Calu3 (cell line): ENCODE results near the gene TRIO. TPM values are rescaled to one million over a fixed set of nuclear protein-coding genes. Genes with fewer than 3 reads are reported as not detected.

Source experiments
- BruUV-seq: library from RNA; stranded (reverse); fragments of 400-500 nt; replicated peaks from 2 replicates; lab custom pipeline; 2021; lab: Mats Ljungman, UMichigan
- CTCF ChIA-PET: fragments of 300-600 bp; sonication (Branson Sonifier 250); formaldehyde crosslinking; loops from one replicate; lab custom pipeline; 2022; ENCODE audit warnings: antibody characterized with exemption; lab: Charles Lee
- DNase-seq: peaks from one replicate; pipeline ENCODE4 v3.0.0; 2022
- H3K27ac Mint-ChIP-seq: one replicate; pipeline ENCODE4 v1.8.0; 2022; ENCODE audit warnings: mixed read lengths; ENCODE audit not compliant: unreplicated experiment
- H3K27me3 Mint-ChIP-seq: one replicate; pipeline ENCODE4 v1.8.0; 2022; ENCODE audit warnings: mixed read lengths; ENCODE audit not compliant: unreplicated experiment
- H3K36me3 Mint-ChIP-seq: one replicate; pipeline ENCODE4 v1.8.0; 2022; ENCODE audit warnings: mild to moderate bottlenecking, moderate library complexity, mixed read lengths; ENCODE audit not compliant: insufficient read depth, unreplicated experiment
- H3K4me1 Mint-ChIP-seq: one replicate; pipeline ENCODE4 v1.8.0; 2022; ENCODE audit warnings: mild to moderate bottlenecking, low read depth, mixed read lengths; ENCODE audit not compliant: unreplicated experiment
- H3K4me3 Mint-ChIP-seq: one replicate; pipeline ENCODE4 v1.8.0; 2022; ENCODE audit warnings: mild to moderate bottlenecking, low read depth, moderate library complexity, mixed read lengths; ENCODE audit not compliant: unreplicated experiment
- H3K9me3 Mint-ChIP-seq: one replicate; pipeline ENCODE4 v1.8.0; 2022; ENCODE audit warnings: low read depth, mixed read lengths; ENCODE audit not compliant: unreplicated experiment
- intact Hi-C: fragments of 100-400 bp; cut with micrococcal nuclease; formaldehyde crosslinking; loops from one replicate; pipeline ENCODE4 v1.10.0; 2022; ENCODE audit not compliant: unreplicated experiment
- total RNA-seq: library from RNA; stranded (reverse); gene quantifications from 2 replicates; pipeline ENCODE4 v1.2.3, GENCODE V29; 2022
- TF ChIP-seq, protein P1 (sequence below): fragments of 200-600 bp; IDR thresholded peaks from one replicate; pipeline ENCODE4 v1.8.0; 2022; ENCODE audit warnings: antibody characterized with exemption; ENCODE audit not compliant: unreplicated experiment

TRIO gene
- total RNA-seq, 1 experiment from 2014 or later, result 183 TPM

DNA sequence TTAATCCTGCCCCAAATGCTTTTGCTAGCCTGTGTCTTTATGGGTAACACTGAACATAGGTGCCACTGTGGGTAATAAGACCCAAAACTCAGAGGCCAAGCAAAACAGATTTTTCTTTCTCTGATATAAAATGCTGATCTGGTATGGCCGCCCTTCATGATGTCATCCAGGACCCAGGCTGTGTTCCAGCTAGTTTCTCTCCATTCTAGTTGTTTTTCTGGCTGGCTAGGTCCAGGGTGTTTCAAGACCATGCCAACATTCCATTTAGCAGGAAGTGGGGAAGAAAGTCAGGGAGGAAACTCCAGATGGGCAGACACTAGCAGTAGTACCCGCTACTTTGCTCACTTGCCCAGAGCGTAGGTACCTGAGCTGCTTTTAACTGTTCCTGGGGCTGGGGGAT, 254.6 kb downstream of the TRIO start:
- Mint-ChIP-seq H3K27me3 (no peaks in the 10 kb centered on the region), H3K36me3 (peaks cover 56% of the 10 kb centered on the region), H3K27ac (peak overlapping the region; percentile 42), H3K4me1 (no peaks in the 10 kb centered on the region), H3K4me3 (no peak overlapping the region), H3K9me3 (no peaks in the 10 kb centered on the region)
- TF ChIP-seq, protein P1, sequence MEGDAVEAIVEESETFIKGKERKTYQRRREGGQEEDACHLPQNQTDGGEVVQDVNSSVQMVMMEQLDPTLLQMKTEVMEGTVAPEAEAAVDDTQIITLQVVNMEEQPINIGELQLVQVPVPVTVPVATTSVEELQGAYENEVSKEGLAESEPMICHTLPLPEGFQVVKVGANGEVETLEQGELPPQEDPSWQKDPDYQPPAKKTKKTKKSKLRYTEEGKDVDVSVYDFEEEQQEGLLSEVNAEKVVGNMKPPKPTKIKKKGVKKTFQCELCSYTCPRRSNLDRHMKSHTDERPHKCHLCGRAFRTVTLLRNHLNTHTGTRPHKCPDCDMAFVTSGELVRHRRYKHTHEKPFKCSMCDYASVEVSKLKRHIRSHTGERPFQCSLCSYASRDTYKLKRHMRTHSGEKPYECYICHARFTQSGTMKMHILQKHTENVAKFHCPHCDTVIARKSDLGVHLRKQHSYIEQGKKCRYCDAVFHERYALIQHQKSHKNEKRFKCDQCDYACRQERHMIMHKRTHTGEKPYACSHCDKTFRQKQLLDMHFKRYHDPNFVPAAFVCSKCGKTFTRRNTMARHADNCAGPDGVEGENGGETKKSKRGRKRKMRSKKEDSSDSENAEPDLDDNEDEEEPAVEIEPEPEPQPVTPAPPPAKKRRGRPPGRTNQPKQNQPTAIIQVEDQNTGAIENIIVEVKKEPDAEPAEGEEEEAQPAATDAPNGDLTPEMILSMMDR, result no peak
- no peak for DNase-seq
- intact Hi-C loops, result no loop called here
- CTCF ChIA-PET, result no interaction called here
- no TSS peak for BruUV-seq

- Mint-ChIP-seq H3K9me3 (no peaks in the 10 kb centered on the region), H3K4me3 (no peak overlapping the region), H3K27me3 (no peaks in the 10 kb centered on the region), H3K27ac (no peak overlapping the region), H3K36me3 (peaks cover 49% of the 10 kb centered on the region), H3K4me1 (no peaks in the 10 kb centered on the region)
- TF ChIP-seq, protein P1, result no peak
- intact Hi-C loops, result loop anchor here (1.0 kb wide), 1 partner anchor 249 kb away; no protein-coding TSS in a partner anchor
- BruUV-seq, result no TSS peak
- CTCF ChIA-PET, result interaction anchor here (2.5 kb wide), 1 partner anchor 249 kb away, joined by 8 read pairs; no protein-coding TSS in a partner anchor
- DNase-seq, result no peak
These were observed 256.0 kb downstream of the TRIO start for GRCh38 chr5:14399054-14399692.

DNA sequence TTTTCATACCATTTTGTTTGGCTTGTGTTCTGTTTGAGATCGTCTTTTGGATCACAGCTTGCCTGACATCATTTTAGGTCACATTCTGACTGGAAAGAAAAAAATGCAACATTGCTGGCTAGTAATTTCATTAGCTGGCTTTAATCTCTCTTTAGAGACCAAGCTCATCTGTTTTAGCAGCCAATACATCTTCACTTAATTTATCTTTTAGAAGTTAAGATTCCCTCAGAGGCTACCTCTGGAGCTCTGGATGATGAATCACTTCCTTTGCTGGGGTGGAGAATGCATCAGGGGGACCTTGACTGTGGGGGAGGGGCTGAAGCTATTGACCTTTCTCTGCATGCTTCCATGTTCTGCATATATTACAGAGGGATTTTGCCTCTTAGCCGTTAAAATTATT, 256.9 kb downstream of the TRIO start:
- no peaks in the 10 kb centered on the region for H3K27me3 Mint-ChIP-seq
- no peaks in the 10 kb centered on the region for H3K9me3 Mint-ChIP-seq
- no peaks in the 10 kb centered on the region for H3K4me1 Mint-ChIP-seq
- no peak overlapping the region for H3K27ac Mint-ChIP-seq
- BruUV-seq, result no TSS peak
- no peak for DNase-seq
- TF ChIP-seq, protein P1, result no peak
- H3K36me3 Mint-ChIP-seq, result peaks cover 54% of the 10 kb centered on the region
- intact Hi-C loops, result no loop called here
- CTCF ChIA-PET, result interaction anchor here (2.5 kb wide), 1 partner anchor 249 kb away, joined by 8 read pairs; no protein-coding TSS in a partner anchor
- H3K4me3 Mint-ChIP-seq, result no peak overlapping the region

- Mint-ChIP-seq H3K4me1 (no peaks in the 10 kb centered on the region), H3K9me3 (no peaks in the 10 kb centered on the region), H3K4me3 (no peak overlapping the region), H3K27ac (no peak overlapping the region), H3K36me3 (peaks cover 49% of the 10 kb centered on the region), H3K27me3 (no peaks in the 10 kb centered on the region)
- no peak for DNase-seq
- intact Hi-C loops, result no loop called here
- CTCF ChIA-PET, result interaction anchor here (2.5 kb wide), 1 partner anchor 248 kb away, joined by 8 read pairs; no protein-coding TSS in a partner anchor
- BruUV-seq, result no TSS peak
- TF ChIP-seq, protein P1, result no peak
These were observed 257.5 kb downstream of the TRIO start for GRCh38 chr5:14400611-14401010.
